Prostate gland (tissue), 2 donors: ENCODE results near the gene AP1S3. TPM values are rescaled to one million over a fixed set of nuclear protein-coding genes. Genes with fewer than 3 reads are reported as not detected.
"Not testable (repeated sequence)": the region's sequence is repeated elsewhere in the genome, so short reads cannot be mapped to it uniquely, and the experiment has no call there.

Experiments used
- DNase-seq: peaks from one replicate; pipeline ENCODE4 v3.0.0-alpha.2; 2019; ENCODE audit warnings: low spot score
- H3K27ac ChIP-seq, 2 donors: fragments of 200-600 bp; sonication (generic); 2 replicates each; pipeline ENCODE4 v1.5.1; 2017 to 2019
- H3K27me3 ChIP-seq: fragments of 200-600 bp; sonication (generic); replicated peaks from 2 replicates; pipeline ENCODE4 v1.5.1; 2019; ENCODE audit not compliant: insufficient read depth
- H3K36me3 ChIP-seq, 2 donors: fragments of 200-600 bp; sonication (generic); 1 replicate in 1 of 2; 2 replicates in 1 of 2; pipeline versions ENCODE4 v1.5.1 to v1.8.1; 2017 to 2019
- H3K4me1 ChIP-seq: fragments of 200-600 bp; sonication (generic); replicated peaks from 2 replicates; pipeline ENCODE4 v1.5.1; 2019
- H3K4me3 ChIP-seq, 2 donors: fragments of 200-600 bp; sonication (generic); 2 replicates each; pipeline ENCODE4 v1.5.1; 2017 to 2019
- H3K9me3 ChIP-seq: fragments of 200-600 bp; sonication (generic); 2 replicates; pipeline ENCODE4 v1.5.1; 2017
- CTCF ChIP-seq, 4 experiments: fragments of 200-600 bp in 2 of 4; fragments of 450-650 bp in 2 of 4; sonication (generic) in 2 of 4; IDR thresholded peaks; 1 replicate in 3 of 4; 2 replicates in 1 of 4; pipeline ENCODE4 v1.5.1; 2016 to 2019; ENCODE audit warnings: antibody characterized with exemption in 4 of 4, mild to moderate bottlenecking in 2 of 4, moderate library complexity in 2 of 4
- POLR2A ChIP-seq: fragments of 450-650 bp; IDR thresholded peaks from one replicate; pipeline ENCODE4 v1.6.1; 2016; ENCODE audit warnings: antibody characterized with exemption, mild to moderate bottlenecking
- POLR2AphosphoS5 ChIP-seq: sonication (generic); formaldehyde crosslinking; IDR thresholded peaks from one replicate; pipeline ENCODE4 v1.6.1; 2017; ENCODE audit warnings: antibody characterized with exemption
- WGBS: methylation state at CpG from one replicate; pipeline ENCODE4 v1.1.5; 2018; 5-methylcytosine and 5-hydroxymethylcytosine counted together
- intact Hi-C: fragments of 100-400 bp; cut with DNase I; formaldehyde crosslinking; loops from one replicate; pipeline ENCODE4 v1.14.2; 2022
- total RNA-seq, 2 donors: library from RNA; depleted of rRNA; stranded (reverse); fragments of >200 nt; gene quantifications; one replicate each; pipeline ENCODE4 v1.1.0, GENCODE V29; 2016

AP1S3 gene
- total RNA-seq, 2 donors from 2014 or later: 2.7 to 7.7 TPM

GRCh38 chr2:223797037-223797436 lies 40.3 kb downstream of the AP1S3 start:
- Histone ChIP-seq H3K9me3 (no peaks in the 10 kb centered on the region), H3K36me3 (no peaks in the 10 kb centered on the region), H3K27ac (no peak overlapping the region), H3K4me1 (no peaks in the 10 kb centered on the region), H3K4me3 (no peak overlapping the region), H3K27me3 (no peaks in the 10 kb centered on the region)
- no peak for TF ChIP-seq POLR2AphosphoS5
- TF ChIP-seq POLR2A: no peak
- TF ChIP-seq CTCF (IDR thresholded peaks at IDR 0.05): no peak
- intact Hi-C loops: loop anchor here (5.0 kb wide), 1 partner anchor 70 kb away; no protein-coding TSS in a partner anchor
- DNase-seq: no peak
- WGBS: 80% methylated on average over 5 of the region's 5 CpGs

DNA sequence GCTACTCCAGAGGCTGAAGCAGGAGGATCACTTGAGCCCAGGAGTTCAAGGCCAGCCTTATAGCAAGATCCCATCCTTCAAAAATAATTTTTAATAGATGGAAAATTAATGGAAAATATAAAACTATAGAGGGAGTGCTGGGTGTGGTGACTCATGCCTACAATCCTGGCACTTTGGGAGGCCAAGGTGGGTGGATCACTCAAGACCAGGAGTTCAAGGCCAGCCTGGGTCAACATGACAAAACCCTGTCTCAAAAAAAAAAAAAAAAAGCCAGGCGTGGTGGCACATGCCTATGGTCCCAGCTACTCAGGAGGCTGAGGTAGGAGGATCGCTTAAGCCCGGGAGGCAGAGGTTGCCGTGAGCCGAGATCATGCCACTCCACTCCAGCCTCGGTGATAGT lies 48.0 kb downstream of the AP1S3 start:
- no peaks in the 10 kb centered on the region for H3K4me1 ChIP-seq
- H3K27me3 ChIP-seq: no peaks in the 10 kb centered on the region
- no peaks in the 10 kb centered on the region for H3K9me3 ChIP-seq
- WGBS: 98% methylated on average over 6 of the region's 6 CpGs
- H3K36me3 ChIP-seq: no peaks in the 10 kb centered on the region
- H3K4me3 ChIP-seq: no peak overlapping the region
- H3K27ac ChIP-seq: no peak overlapping the region
- TF ChIP-seq CTCF (IDR thresholded peaks at IDR 0.05) (no peak), POLR2AphosphoS5 (no peak), POLR2A (no peak)
- intact Hi-C loops: no loop called here
- no peak for DNase-seq

DNA sequence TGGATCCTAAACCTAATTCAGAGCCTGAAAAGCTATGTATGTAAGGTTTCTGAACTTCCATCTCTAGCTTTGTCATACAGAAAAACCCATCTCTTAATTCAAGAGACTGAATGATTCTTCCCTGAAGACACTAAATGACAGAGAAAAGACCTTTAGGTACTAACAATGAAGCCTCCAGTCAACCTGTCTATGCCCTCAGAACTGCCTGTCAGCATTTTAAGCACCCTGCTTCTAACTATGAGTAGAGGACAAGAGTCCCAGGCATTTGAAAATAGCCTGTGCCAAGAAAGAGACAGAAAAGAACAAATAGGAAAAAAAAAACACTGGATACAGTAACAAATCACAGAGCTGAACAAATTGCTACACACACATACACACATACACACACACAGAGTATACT lies 48.6 kb downstream of the AP1S3 start:
- intact Hi-C loops: no loop called here
- no peak overlapping the region for H3K4me3 ChIP-seq
- H3K27me3 ChIP-seq: no peaks in the 10 kb centered on the region
- no peaks in the 10 kb centered on the region for H3K4me1 ChIP-seq
- no peaks in the 10 kb centered on the region for H3K36me3 ChIP-seq
- no peak for DNase-seq
- TF ChIP-seq POLR2A (no peak), CTCF (IDR thresholded peaks at IDR 0.05) (no peak), POLR2AphosphoS5 (no peak)
- H3K27ac ChIP-seq: no peak overlapping the region
- no peaks in the 10 kb centered on the region for H3K9me3 ChIP-seq

DNA sequence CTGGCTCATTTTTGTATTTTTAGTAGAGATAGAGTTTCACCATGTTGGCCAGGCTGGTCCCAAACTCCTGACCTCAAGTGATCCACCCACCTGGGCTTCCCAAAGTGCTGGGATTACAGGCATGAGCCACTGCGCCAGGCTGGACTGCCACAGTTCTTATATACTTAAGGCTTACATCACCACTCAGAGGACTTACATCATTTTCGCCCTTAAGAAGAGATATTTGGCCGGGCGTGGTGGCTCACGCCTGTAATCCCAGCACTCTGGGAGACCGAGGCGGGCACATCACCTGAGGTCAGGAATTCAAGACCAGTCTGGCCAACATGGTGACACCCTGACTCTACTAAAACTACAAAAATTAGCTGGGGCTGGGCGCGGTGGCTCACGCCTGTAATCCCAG lies 49.3 kb downstream of the AP1S3 start:
- H3K9me3 ChIP-seq, H3K36me3 ChIP-seq, intact Hi-C loops, H3K4me1 ChIP-seq, DNase-seq, H3K4me3 ChIP-seq, H3K27me3 ChIP-seq, H3K27ac ChIP-seq: not testable (repeated sequence)
- WGBS: 96% methylated on average over 10 of the region's 10 CpGs

DNA sequence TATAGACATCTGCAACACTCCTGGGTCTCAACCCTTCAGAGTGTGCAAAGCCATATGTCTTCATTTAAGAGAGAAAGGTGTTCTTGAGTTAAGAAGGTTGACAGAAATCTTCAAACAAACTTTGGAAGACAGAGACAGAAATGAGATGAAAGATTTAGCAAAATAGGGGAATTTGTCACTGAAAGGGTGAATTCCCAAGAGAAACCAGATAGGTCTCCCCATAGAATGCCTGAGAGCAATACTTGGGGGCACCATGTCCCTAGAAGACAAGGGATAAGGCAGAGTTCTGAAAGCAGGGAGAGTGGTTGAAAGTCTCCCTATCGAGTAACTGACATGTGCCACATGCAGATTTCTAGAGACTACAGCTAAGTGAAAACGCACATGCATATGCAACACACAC lies 50.0 kb downstream of the AP1S3 start:
- Histone ChIP-seq H3K36me3 (no peaks in the 10 kb centered on the region), H3K27ac (no peak overlapping the region), H3K4me1 (no peaks in the 10 kb centered on the region), H3K27me3 (no peaks in the 10 kb centered on the region), H3K9me3 (no peaks in the 10 kb centered on the region), H3K4me3 (no peak overlapping the region)
- 98% methylated on average over 2 of the region's 2 CpGs for WGBS
- DNase-seq: no peak
- intact Hi-C loops: no loop called here
- no peak for TF ChIP-seq POLR2A
- TF ChIP-seq CTCF (IDR thresholded peaks at IDR 0.05): no peak
- TF ChIP-seq POLR2AphosphoS5: no peak
